Cardiac fibroblast (primary cell): ENCODE measurements around the gene MPL.

Experiments used
- DNase-seq, 2 donors: peaks; one replicate each; pipeline versions ENCODE4 v3.0.0 to v3.0.0-alpha.2; 2010; ENCODE audit warnings: low read depth in 2 of 2
- H3K4me3 ChIP-seq, 2 donors: replicated peaks in 1 of 2; 1 replicate in 1 of 2; 2 replicates in 1 of 2; pipeline ENCODE4 v1.5.1; 2011; ENCODE audit warnings: low read depth in 2 of 2, low read length in 2 of 2, mild to moderate bottlenecking in 2 of 2, moderate library complexity in 1 of 2
- CTCF ChIP-seq: IDR thresholded peaks from one replicate; pipeline ENCODE4 v1.5.1; 2011; ENCODE audit warnings: low read depth, mild to moderate bottlenecking, low read length, inconsistent platforms

The MPL gene

GRCh38 chr1:43382027-43382779 lies 44.6 kb downstream of the MPL start:
- peak in 1 of 2 donors; percentile 61 for DNase-seq
- no peak for TF ChIP-seq CTCF
- H3K4me3 ChIP-seq, result no peak overlapping the region

GRCh38 chr1:43383449-43383848 lies 45.8 kb downstream of the MPL start:
- H3K4me3 ChIP-seq, result no peak overlapping the region
- TF ChIP-seq CTCF, result no peak
- DNase-seq, result no peak

GRCh38 chr1:43386676-43387075 lies 49.1 kb downstream of the MPL start:
- no peak for DNase-seq
- no peak overlapping the region for H3K4me3 ChIP-seq
- no peak for TF ChIP-seq CTCF

GRCh38 chr1:43387976-43388599 lies 50.5 kb downstream of the MPL start:
- TF ChIP-seq CTCF, result no peak
- peak overlapping the region in 1 of 2 donors; percentile 94 for H3K4me3 ChIP-seq
- DNase-seq, result peak in 1 of 2 donors; percentile 62

GRCh38 chr1:43388613-43389012 lies 51.0 kb downstream of the MPL start:
- no peak for DNase-seq
- H3K4me3 ChIP-seq, result peak overlapping the region; percentile 90 to 94
- no peak for TF ChIP-seq CTCF

GRCh38 chr1:43389326-43390313 lies 52.0 kb downstream of the MPL start, which contains the start of the genes MED8 and SZT2:
Gene MED8 (minus strand): TSS chr1:43389800. CDS start chr1:43389764, 36 bp downstream.
Gene SZT2 (plus strand): TSS chr1:43389899. CDS start chr1:43389969, 70 bp downstream.
- DNase-seq, result peak; percentile 95
- no peak for TF ChIP-seq CTCF

More at GRCh38 chr1:43389326-43390313, 52.0 kb downstream of the MPL start, which contains the start of the genes MED8 and SZT2:
- H3K4me3 ChIP-seq, result peak within 1 kb of the TSS; percentile 90 to 94
